SIG-M5 (cell line): ENCODE results near the gene MTA3.

Source experiments
- DNase-seq: peaks from one replicate; lab custom pipeline; 2025; lab: John Stamatoyannopoulos, UW

Gene MTA3

DNA sequence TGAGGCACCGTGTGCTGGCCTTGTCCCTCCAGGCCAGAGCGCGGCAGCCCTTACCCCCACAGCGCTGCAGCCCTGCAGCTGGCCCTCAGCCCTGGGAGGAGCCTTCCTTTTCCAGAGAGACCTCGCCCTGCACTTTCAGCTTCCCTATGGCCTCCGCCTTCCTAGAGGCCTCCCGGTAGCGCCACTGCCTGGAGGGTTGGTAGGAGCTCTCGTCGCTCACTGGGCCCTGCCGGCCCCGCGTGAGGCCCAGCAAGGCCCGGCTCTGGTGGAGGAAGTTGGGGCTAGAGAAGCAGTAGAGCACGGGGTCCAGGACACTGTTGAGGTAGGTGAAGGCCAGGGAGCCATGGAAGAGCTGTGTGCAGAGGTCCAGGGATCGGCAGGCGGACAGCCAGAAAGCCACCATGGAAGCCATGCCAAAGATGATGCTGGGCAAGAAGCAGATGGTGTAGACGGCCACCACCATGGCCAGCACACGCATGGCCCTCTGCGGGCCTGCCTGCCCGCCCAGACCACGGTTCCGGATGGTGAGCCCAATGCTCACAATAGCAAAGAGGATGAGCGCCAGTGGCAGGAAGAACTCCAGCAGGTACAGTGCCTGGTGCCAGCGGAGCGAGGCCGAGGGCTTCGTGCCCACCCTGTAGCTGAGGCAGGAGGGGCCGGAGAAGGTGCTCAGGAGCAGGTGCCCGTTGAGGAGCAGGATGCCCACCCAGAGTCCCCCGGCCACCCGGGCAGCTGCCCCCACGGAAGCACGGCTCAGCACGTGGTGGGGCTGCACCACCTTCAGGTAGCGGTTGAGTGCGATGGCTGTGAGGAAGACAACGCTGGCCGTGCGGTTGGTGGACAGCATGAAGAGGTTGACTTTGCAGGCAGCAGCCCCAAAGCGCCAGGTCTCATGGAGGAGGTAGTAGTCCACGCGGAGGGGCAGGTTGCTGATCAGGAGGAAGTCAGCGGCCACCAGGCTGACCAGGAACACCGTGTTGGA lies 194.7 kb downstream of the MTA3 start:
- DNase-seq = no peak

DNA sequence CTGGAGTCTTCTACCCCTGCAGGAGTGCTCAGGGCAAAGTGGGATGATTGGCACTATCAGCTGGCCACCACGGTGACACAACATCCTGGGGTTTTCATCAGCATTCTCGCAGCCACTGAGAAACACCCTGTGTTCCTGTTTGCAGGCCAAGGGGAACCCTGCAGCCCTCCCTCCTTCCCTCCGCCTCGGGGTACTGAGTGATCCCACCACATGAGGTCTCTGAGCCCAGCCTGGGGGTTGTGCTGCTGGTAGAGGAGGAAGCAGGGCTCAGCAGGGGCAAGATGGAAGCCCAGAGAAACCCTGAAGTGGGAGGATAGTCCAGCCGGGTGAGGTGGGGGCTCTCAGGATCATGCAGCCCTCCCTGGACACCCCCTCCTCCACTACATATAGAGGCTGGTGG lies 195.7 kb downstream of the MTA3 start, which contains the start of gene OXER1:
OXER1 (minus strand) TSS at position 40 of the 400 bp plus-strand sequence. CDS start 73 bp downstream, outside the sequence.
- no peak for DNase-seq

DNA sequence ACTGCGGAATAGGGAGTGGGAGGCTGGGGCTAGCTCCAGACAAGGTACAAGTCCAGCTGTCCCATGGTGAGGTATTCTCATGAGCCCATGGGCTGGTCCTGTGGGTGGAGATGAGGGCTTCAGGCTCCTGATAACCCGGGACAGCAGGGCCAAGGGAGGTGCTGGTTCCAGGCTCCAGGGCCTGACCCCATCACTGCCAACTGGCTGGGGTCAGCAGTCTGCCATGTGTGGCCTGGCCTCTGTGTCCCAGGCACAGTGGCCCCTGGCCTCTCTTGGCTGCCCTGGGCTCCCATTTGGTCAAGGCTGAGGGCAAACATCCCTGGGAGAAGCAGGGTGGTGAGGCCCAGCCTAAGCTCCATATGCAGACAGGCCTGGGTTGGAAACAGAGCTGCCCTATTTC lies 196.5 kb downstream of the MTA3 start:
- DNase-seq = no peak

DNA sequence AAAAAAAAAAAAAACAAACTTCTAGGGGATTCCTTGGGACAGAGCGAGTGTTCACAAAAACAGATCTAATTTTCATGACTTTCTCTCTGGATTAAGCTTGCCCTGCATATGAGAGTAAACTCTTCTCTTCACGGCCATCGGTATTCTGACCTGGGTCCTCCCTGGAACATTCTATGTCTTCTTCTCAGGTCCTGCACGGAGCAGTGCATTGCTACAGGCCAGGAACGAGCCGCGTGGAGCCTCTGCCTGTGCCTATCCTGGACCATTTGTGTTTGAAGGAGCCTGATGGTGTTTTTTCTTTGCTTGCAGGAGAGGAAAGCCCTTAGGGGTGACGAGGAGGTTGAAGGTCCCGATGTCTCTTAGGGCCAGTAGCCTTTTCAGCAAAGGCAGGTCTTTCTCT lies 197.3 kb downstream of the MTA3 start:
- DNase-seq = no peak

DNA sequence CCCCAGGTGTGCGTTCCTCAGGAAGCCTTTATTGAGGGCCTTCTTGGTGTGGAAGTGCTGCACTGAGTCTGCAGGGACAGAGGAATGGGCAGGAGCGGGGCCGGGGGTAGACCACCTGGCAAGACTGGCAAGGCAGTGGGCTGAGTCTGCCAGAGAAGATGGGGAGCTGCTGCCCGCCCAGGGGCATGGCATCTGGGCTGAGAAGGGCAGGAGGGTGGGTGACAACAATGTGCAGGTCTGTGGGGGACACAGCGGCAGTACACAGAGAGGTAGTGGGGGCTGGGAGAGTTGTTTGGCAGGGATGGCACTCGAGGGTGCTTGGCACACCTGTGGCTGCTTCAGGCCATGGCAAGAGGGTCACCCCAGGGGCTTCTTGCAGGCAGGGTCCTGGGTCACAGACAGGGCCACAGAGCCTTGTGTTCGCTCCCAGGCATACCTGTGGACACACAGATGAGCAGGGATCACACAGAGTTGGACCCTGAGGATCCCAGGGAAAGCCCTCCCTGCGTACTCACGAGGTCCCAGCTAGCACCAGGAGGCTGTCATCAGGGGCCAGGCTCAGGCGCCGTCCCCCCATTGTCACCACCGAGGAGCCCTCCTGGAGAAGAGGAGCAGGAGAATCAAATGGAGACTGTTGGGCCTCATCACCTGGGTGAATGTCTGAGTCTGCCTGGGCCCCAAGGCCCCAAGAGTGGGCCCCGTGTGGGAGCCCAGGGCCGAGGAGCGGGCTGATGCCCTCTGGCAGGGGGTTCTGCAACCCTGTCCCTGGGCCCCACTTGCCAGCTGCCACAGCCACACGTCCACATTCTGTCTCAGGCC lies 198.9 kb downstream of the MTA3 start:
- no peak for DNase-seq

DNA sequence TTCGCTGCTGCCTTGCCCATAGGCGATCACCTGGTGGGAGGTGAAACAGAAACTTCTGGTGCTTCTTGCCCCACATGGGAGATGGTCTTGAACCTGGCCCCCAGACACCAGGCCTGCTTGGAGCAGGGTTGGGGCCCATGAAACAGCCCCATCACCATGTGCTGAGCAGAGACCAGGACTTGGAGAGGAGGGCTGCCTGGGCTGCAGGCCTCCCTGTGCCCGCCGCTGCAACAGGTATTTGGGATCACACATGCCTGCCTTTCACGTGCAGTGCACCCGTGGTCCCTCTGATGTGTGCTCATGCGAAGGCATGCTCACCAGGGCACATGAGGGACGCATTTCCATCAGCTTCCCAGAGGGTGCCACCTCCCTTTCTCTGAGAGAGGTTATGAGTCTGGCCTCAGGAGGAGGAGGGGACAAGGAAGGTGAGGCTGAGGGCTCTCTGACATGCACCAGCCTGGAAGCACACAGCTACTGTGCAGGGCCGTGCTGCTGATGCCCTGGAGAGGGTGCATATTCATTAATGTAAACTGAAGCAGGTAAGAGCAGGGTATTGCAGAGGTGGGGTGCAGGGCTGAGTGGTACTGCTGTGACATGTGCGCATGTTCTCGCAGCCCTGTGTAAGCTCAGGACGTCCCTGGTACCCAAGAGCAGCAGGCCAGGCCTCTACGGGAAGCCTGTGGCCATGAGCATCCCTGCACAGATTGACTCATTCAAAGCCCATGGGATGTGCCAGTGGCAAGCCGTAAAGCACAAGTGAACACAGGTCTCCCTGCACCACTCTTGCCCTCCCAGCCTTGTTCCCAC lies 199.7 kb downstream of the MTA3 start:
- no peak for DNase-seq

DNA sequence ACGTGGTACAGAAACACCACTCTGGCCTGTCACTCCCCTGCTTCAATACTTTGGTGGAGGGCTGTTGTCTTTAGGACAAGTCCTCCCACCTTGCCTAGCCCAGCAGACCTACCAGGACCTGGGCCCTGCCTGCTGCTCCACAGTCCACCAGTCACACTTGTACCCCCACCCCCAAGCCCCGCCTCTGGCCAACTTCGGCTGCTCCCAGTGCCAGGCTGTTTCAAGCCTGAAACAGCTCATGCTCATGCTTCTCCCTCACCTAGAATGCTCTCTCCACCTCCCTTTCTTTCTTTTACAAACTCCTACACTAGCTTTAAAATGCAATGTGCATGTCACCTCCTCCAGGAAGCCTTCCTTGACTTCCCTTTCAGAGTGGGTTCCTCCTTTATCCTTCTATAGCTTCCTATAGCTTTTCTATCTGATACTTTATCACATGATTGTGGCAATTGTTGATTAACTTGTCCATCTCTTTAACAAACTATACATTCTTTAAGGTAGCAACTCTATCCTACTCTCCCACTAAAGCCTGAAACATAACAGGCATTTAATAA lies 200.3 kb downstream of the MTA3 start:
- DNase-seq = no peak

DNA sequence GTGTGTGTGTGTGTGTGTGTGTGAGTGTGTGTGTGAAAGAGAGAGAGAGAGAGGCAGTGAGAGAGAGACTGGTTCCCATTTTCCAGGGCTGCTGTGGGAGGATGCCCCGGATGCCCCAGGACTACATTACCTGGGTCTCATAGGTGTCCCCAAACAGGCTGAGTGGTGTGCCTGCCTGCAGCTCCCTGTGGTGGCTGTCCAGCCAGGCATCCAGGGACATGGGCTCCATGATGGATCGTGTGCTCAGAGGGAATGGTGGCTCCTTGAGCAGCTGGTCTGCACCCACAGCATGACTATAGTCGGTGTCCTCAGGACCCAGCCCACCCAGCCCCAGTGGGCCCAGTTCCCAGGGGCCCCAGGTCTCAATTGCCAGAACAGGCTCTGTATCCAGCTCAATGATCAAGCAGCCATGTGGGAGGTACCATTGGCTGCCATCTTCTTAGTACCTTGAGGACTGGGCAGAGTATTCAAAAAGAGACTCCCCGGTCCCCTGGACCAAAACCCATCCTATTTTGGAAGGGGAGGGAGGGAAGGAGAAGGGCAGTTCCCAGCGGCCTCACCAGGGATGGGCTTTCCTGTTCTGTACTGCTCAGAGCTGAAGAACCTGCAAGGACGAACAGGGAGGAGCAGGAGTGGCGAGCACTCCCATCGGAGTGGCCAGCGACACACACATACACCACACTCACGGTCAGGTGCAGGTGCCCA lies 201.3 kb downstream of the MTA3 start:
- DNase-seq = no peak

DNA sequence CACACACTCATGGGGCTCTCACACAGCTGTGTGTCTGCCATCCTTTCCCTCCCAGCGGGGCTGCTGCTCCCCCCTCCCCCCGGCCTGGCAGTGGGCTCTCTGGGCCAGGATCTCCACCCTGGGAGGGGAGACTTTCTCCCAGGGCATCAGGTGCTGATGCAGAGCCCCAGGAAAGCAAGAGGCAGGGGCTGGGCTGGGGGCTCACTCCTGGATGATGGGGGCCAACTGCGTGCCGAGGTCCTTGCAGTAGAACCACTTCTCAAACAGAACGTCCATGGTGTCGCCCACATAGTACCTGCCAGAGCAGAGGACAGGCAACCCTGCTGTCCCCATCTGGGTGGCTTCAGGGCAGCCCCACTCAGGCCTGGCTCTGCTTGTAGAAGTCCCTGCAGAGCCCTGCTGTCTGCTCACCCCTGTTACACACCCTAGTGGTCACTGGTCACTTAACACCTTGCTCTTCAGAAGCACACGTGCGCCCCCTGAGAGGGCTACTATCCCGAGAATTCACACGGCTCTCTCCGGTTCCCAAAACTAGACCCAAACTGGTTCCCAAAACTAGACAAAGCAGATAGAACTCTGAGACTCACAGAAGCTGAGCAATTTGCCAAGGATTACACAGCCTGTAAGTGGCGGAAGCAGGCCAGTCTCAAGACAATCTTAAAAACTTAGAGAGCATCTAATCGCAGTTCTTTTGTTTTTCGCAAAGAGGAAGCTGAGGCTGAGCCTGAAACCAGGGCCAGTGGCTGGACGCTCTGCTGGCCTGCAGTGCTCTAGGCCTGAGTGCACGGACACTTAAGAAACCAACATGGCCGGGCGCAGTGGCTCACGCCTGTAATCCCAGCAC lies 202.1 kb downstream of the MTA3 start:
- DNase-seq = no peak

DNA sequence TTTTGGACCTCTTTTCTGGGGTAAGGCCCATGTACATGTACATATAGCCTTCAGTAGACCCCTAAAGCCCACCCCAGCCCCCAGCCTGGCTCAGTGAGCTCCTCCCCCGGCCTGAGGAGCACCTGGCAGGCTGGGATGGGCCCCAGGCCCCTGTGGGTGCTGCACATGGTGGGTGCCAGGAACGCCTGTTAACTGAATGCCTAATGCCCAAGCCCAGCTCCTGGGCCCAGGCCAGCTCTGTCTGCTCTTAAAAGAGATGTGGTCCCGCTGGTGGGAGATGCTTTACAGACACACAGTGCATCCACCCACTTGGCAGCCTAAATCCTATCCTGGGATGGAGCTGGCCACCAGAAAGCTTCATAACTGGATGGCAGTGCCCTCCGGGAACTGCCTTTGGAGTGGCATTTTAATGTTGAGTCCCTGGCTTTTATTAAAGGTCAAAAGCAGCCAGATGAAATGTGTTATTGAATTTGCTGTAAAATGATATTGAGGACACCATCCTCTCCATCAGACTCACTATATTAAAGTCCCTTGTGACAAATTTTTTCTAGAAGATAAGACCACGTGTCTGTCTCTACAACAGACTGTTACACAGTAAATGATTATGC lies 203.2 kb downstream of the MTA3 start:
- no peak for DNase-seq

DNA sequence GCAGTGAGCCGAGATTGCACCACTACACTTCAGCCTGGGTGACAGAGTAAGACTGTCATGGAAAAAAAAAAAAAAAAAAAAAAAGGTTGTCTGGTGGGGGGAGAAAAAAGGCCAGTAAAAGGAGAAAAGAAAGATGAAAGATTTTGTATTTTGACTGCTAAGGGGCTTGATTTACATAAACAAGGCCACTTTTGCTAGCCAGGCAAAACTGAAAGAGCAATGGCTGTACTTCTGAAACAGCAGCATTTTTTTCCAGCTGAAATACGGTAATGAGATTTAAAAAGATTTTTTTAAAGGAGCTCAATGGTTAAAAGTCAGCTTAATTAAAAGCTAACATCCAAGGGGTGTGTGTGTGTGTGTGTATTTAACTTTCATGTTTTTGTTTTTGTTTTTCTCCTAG lies 206.8 kb downstream of the MTA3 start:
- no peak for DNase-seq

DNA sequence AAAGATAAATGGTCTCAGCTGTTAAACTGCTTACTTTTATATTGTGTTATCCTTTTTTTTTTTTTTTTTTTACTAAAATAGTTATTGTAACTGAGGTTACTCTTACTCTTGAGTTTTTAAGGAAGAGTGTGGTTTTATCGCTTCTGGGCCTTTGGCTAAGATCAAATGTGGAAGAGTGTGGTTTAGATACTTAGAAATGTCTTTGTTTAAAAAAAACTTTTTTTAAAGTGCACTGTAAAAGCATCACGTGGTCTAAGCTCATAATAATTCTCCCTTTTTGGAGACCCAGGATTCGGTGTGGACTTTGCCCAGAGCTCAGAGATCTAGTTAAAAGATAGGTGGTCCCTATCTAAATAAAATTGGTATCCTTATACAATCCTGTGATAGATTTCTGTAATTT lies 207.4 kb downstream of the MTA3 start:
- DNase-seq = no peak

DNA sequence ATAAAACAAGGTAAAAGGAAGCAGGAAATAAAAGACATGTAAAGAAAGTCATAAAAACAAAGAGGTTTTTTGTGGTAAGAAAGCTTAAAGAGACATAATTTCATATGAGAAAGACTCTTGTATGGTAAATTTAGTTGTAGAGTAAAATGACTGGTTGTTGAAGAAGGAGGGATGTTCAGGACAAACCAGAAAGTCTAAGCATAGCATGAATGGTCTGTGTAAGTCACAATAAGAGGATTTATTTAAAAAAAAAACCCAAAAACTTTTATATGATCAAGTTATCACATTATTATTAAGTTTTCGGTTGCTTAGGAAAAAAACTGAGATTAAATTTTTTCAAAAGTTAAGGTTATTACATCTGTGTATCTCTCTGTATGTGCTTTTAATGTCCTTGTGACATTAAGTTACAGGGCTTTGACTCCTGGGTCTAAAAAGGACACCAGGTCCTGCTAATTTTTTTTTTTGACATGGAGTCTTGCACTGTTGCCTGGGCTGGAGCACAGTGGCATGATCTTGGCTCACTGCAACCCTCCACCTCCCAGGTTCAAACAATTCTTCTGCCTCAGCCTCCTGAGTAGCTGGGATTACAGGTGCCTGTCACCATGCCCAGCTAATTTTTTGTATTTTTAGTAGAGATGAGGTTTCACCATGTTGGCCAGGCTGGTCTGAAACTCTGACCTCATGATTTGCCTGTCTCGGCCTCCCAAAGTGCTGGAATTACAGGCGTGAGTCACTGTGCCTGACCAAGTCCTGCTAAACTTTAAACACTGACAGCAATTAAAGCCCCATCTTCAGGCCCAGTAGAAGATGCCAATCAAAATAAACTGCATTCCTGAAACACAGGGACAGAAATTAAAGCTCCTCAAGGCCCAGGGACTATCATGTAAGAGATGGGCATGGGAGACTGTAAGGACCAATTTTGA lies 209.7 kb downstream of the MTA3 start:
- DNase-seq = no peak

DNA sequence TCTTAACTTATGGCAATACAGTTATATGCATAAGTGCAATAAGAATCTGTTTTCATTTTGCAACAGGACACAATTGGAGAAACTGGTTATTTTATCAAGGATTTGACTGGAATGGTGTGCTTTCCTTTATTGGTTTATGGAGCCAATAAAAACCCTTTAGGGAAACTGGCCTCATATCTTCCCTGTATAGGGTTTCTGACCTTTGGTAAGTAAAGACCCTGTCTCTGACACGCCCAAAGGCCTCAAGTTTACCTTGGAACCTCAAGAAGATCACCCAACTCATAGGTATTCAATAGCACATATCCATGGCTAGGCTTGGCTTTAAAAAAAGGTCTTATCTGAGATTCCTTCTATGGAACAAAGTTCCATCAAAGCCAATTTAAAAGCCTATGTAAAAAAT lies 212.7 kb downstream of the MTA3 start:
- no peak for DNase-seq

DNA sequence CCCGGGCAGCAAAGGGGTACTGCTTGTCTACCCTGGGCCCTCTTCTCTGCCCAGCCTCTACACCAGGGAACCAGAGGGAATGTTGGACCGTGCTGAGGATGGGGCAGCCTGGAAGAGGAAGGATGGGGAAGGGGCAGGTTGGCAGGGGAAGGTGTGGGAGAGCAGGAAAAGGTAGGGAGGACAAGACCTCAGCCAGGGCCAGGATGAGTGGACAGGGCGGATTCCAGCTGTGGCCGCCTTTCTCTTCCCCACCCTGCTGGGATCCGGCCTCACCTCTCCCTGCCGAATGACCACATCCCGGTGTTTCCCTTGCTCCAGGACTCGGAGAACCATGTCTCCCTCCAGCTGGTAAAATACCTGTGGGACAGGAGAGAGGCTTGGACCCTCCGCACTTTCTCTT lies 215.1 kb downstream of the MTA3 start:
- DNase-seq = no peak

DNA sequence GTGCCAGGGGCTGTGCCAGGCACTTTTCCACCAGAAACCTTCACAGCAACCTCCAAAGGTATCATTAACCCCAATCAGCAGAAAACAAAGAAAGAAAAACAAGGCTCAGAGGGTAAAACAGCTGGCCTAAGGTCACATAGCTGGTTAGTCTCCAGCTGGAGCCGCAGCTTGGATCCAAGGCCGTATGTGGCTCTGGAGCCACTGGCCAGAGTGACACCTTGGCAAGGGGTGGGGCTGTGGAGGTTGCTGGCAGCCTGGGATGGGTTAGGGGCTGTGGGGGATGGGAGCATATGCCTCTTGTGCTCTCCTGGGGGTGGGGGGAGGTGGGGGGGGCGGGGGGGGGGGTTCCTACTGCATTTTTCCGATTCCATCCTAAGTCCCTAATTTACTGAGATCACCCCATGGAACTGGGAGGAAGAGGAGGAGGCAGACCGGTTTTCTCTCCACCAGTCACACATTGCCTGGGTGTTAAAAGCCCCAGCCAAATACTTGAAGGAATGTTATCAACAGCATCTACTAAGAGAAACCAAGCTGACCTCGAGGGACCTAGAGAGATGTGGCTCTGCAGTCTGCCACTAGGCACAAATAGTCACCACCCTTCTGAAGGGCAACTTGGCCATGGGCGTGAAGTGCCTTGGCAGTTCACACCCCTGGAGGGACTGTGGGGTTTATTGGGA lies 215.9 kb downstream of the MTA3 start:
- DNase-seq = no peak

DNA sequence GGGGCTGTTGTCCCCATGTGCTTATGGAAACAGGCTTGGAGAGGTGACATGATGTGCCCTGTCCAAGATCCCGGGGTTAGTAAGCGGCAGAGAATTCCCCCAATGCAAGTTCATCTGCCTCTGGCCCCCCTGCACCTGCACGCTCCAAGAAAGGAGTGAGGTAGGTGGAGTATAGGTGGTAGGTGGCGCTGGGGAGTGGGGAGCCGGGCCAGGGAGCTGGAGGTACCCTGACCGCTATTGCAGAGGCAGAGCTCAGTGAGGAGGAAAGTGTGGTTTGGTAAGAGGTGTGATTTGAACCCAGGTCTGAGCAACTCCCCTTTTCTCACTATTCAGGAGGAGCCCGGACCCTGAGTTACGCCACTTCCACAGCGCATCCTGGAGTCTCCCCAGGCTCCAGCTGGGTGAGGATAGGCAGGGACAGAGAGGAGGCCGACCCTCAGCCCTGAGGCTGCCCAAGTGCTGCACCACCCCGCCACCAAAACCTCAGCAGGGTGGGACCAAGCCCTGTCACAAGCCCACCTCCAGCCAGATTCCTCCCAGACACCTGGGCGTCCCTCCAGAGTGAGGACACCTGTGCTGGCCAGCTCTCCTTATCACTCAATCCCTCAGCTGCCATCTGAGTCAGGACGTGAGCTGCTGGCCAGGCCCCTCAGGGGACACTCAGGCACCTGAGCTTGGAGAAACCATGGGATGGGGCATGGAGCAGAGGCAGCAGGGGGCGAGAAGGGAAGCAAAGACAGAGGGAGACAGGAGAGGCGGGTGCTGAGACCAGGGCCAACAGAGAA lies 218.3 kb downstream of the MTA3 start:
- DNase-seq = no peak
